OCI-M2 (cell line): ENCODE data around the gene PEPD.

ENCODE experiments used
- DNase-seq: peaks from one replicate; lab custom pipeline; 2025; ENCODE audit not compliant: unreplicated experiment; lab: John Stamatoyannopoulos, UW

Gene PEPD

GRCh38 chr19:33387351-33388230 lies 134.0 kb downstream of the PEPD start:
- DNase-seq, result no peak

GRCh38 chr19:33386361-33386858 lies 135.2 kb downstream of the PEPD start:
- no peak for DNase-seq

GRCh38 chr19:33385956-33386355 lies 135.6 kb downstream of the PEPD start:
- DNase-seq, result no peak

GRCh38 chr19:33384983-33385382 lies 136.6 kb downstream of the PEPD start:
- DNase-seq, result no peak

GRCh38 chr19:33383720-33384292 lies 137.8 kb downstream of the PEPD start:
- DNase-seq, result no peak

- no peak for DNase-seq
These were observed 138.6 kb downstream of the PEPD start for GRCh38 chr19:33382982-33383381.

GRCh38 chr19:33382006-33382405 lies 139.6 kb downstream of the PEPD start:
- no peak for DNase-seq

- DNase-seq, result no peak
These were observed 140.5 kb downstream of the PEPD start for GRCh38 chr19:33381101-33381500.

GRCh38 chr19:33379151-33379829 lies 142.3 kb downstream of the PEPD start:
- DNase-seq, result no peak

- DNase-seq, result no peak
These were observed 143.8 kb downstream of the PEPD start for GRCh38 chr19:33377586-33378475.

- no peak for DNase-seq
These were observed 144.5 kb downstream of the PEPD start for GRCh38 chr19:33376941-33377557.

- no peak for DNase-seq
These were observed 145.2 kb downstream of the PEPD start for GRCh38 chr19:33376423-33376822.

- DNase-seq, result no peak
These were observed 145.8 kb downstream of the PEPD start for GRCh38 chr19:33375837-33376159.

- DNase-seq, result no peak
These were observed 146.3 kb downstream of the PEPD start for GRCh38 chr19:33375156-33375836.

- no peak for DNase-seq
These were observed 147.3 kb downstream of the PEPD start for GRCh38 chr19:33374236-33374714.

GRCh38 chr19:33373453-33374235 lies 147.9 kb downstream of the PEPD start, which contains the start of gene CEBPG:
CEBPG (plus strand) TSS chr19:33373709; CDS start chr19:33379240, 5,531 bp downstream.
- peak; percentile 92 for DNase-seq

- DNase-seq, result no peak
These were observed 150.8 kb downstream of the PEPD start for GRCh38 chr19:33370783-33371182.

- DNase-seq, result no peak
These were observed 153.3 kb downstream of the PEPD start for GRCh38 chr19:33368074-33368864.
